Rectal smooth muscle tissue (tissue), 1 donor: ENCODE results near the gene HEATR9.

Experiments used
- H3K27ac ChIP-seq: one replicate; pipeline ENCODE4 v1.7.0; 2013; ENCODE audit warnings: low read depth, low read length, inconsistent platforms
- H3K27me3 ChIP-seq: one replicate; pipeline ENCODE4 v1.7.0; 2013; ENCODE audit warnings: low read length; ENCODE audit not compliant: control insufficient read depth, insufficient read depth
- H3K36me3 ChIP-seq: one replicate; pipeline ENCODE4 v1.7.0; 2013; ENCODE audit warnings: low read length; ENCODE audit not compliant: control insufficient read depth, insufficient read depth
- H3K4me1 ChIP-seq: one replicate; pipeline ENCODE4 v1.7.0; 2013; ENCODE audit warnings: low read length; ENCODE audit not compliant: control insufficient read depth, insufficient read depth
- H3K4me3 ChIP-seq: one replicate; pipeline ENCODE4 v1.7.0; 2013; ENCODE audit warnings: low read length
- H3K9ac ChIP-seq: one replicate; pipeline ENCODE4 v1.7.0; 2013; ENCODE audit warnings: low read length

HEATR9 gene

DNA sequence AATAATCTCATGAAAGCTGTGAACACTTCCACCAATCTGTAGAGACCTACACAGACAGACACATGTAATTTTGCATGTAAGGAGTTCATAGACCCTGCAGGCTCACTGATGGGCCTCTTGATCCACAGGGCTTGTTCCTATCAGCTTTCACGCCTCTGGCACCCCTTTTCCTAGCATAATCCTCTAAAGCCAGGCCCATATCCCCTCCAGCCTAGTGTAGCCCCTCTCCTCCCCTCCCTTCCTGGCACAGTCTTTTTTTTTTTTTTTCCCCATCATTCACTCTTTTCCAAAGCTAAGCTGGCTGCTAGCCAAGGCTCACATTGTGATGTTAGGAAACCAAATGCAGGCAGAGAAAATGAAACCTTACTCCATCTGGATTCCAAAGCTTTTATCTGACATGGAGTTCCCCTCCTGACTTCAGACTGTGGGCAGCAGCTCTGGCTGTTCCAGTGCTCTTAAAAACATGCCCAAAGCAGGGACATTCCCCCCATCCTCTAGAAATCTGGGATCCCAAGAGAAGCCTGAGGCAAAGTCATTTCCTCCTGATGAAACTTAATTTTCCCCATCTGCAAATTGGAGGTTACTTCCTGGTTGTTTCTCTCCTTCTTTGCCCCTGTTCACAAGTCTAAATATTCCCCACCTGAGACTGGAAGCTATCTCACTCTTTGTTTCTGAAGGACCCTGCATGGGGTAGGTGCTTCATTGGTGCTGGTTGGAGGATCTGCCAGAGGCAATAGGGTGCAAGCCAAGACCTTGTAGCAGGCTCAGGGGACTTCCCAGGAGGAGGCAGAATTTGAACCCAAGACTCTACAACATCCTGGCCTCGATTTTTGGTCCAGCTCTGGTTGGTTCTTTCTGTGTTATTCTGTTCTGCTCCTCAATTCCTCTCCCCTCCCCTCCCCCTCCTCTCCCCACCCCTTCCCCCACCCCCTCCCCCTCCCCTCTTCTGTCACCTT is 21.4 kb upstream of the HEATR9 start:
- Histone ChIP-seq H3K36me3 (no peaks in the 10 kb centered on the region), H3K27ac (no peak overlapping the region), H3K9ac (no peak overlapping the region), H3K4me1 (no peaks in the 10 kb centered on the region), H3K4me3 (no peak overlapping the region), H3K27me3 (no peaks in the 10 kb centered on the region)

DNA sequence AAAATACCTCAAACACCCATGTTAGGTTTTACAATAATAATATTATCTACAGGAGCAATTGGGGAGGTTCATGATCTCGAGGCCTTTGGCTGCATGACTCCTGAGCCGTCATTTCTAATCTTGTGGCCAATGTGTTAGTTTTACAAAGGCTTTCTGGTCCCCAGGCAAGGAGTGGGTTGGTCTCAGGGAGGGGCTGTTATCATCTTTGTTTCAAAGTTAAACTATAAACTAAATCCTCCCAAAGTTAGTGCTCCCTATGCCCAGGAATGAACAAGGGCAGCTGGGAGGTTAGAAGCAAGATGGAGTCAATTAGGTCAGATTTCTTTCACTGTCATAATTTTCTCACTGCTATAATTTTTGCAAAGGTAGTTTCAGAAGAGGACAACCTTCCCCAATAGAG is 20.6 kb upstream of the HEATR9 start:
- Histone ChIP-seq H3K4me3 (no peak overlapping the region), H3K27me3 (no peaks in the 10 kb centered on the region), H3K4me1 (no peaks in the 10 kb centered on the region), H3K27ac (no peak overlapping the region), H3K9ac (no peak overlapping the region), H3K36me3 (no peaks in the 10 kb centered on the region)

DNA sequence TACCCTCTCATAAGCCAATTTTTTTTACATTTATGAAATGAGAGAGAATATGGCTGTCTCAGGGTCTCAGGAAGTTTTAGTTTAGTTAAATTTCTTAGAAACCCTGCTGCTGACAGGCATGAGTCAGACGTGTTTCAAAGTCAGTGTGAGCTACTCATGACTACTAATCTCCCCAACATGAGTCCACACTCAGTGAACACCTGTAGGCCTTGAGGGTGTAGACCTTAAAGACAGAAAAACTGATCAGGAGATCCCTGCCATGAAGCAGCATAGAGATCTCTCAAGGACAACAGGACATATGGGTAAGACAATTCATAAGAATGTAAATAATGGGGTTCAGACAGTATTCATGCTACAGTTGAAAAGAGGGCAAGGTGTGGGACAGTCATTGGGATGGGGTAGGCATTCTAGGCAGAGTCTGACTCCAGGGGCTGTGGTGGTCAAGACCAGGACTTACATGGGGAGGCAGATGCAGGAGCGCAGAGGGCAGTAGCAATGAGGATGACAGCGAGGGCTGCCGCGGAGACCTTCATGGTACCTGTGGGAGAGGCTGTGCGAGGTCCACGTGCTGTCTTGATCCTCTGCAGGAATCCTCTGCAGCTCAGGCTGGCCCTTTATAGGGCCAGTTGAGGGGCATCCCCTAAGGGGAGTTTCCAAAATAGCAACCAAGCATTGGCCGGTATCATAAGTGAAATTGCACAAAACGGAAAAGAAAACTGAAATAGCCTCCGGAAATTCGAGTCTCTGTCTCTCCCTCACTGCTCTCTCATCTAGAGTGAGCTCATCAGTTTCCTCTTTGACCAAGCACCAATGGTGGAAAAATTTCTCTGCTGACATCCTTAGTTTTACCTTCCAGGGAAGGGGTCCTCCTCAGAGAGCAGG is 11.3 kb upstream of the HEATR9 start, which contains the start of gene CCL5:
Gene CCL5, minus strand, starts transcription at position 588 of the 882 bp plus-strand sequence.
- H3K4me3 ChIP-seq: no peak within 1 kb of the TSS
- H3K4me1 ChIP-seq: no peaks in the 10 kb centered on the region
- H3K27ac ChIP-seq: no peak within 1 kb of the TSS
- no peaks in the 10 kb centered on the region for H3K27me3 ChIP-seq
- no peaks in the 10 kb centered on the region for H3K36me3 ChIP-seq
- H3K9ac ChIP-seq: no peak within 1 kb of the TSS

DNA sequence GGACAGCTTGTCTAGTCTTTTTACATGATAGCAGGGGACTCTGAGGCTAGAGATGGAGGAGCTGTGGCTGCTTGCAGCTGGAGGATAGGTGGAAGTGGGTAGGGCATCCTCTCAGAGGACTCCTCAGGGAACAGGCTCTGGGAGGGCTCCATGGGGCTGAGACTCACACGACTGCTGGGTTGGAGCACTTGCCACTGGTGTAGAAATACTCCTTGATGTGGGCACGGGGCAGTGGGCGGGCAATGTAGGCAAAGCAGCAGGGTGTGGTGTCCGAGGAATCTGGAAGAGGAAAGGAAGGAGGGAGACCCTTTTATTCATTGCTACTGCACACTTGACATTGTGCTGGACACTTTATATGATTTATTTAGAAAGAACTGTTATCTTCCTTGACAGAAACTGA is 9.7 kb upstream of the HEATR9 start:
- H3K27ac ChIP-seq: no peak overlapping the region
- no peaks in the 10 kb centered on the region for H3K36me3 ChIP-seq

DNA sequence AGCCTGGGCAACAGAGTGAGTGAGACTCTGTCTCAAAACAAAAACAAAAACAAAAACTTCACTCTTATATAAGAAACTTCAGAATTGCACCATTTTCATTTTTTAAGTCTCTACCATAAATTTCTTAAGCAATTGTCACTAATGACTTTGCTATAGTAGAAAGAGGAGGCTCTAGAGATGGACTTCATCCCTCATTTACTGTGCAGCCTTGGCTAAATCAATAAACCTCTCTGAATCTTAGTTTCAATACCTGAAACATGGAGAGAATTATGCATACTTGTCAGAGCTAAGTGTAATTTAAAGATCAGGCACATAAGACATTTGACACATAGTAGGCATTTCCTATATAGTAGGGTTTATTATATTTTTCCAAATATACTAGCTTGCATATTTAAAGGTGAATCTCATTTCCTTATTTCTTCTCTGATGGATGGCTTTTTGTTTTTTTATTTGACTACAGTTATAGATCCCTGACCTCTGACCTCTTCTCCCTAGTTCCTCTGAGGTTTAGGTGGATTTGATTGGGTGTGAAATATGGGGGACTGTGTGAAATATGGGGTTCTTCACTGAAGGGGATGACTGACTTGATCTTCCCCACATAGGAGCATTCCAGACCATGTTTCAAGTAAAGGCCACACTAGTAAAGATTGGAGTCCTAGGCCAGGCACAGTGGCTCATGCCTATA is 8.8 kb upstream of the HEATR9 start:
- no peak overlapping the region for H3K4me3 ChIP-seq

More for the DNA sequence above, 9.7 kb upstream of the HEATR9 start:
- Histone ChIP-seq H3K4me1 (no peaks in the 10 kb centered on the region), H3K4me3 (no peak overlapping the region), H3K27me3 (no peaks in the 10 kb centered on the region), H3K9ac (no peak overlapping the region)

DNA sequence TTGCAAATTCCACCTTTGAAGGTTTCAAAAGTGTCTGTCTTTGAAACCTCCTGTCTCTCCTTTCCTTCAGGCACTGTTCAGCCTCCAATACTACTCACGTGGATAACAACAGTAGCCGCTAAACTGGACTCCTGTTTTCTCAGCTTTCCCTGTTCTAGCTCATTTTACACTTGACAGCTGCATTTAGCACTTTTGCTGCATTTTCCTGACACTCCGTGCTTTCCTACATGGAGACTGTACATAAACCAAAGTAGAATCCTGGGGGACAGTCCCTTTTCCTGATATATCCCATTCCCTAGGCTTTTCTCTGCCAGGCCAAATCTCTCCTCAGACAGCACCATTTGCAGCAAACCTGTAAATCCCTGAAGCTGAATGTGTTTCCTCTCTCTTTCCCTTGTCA is 7.8 kb upstream of the HEATR9 start:
- Histone ChIP-seq H3K36me3 (no peaks in the 10 kb centered on the region), H3K4me1 (no peaks in the 10 kb centered on the region), H3K4me3 (no peak overlapping the region), H3K9ac (no peak overlapping the region), H3K27ac (no peak overlapping the region), H3K27me3 (no peaks in the 10 kb centered on the region)

More for the DNA sequence above, 8.8 kb upstream of the HEATR9 start:
- Histone ChIP-seq H3K4me1 (no peaks in the 10 kb centered on the region), H3K36me3 (no peaks in the 10 kb centered on the region), H3K27me3 (no peaks in the 10 kb centered on the region), H3K27ac (no peak overlapping the region), H3K9ac (no peak overlapping the region)

DNA sequence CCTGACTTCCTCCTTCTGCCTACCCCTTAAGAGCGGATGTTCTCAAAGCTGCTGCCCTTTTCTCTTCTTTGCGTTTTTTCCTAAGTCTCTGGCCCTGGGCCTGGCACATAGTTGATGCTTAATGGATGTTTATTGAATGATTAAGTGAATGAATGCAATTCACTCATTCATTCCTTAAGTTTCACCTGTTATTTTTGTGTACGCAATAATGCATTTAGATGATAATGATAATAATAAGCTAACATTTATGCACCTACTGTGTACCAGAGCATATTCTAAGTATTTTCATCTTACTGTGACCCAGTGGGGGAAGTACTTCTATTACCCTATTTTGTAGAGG is 7.1 kb upstream of the HEATR9 start:
- Histone ChIP-seq H3K4me1 (no peaks in the 10 kb centered on the region), H3K4me3 (no peak overlapping the region)

DNA sequence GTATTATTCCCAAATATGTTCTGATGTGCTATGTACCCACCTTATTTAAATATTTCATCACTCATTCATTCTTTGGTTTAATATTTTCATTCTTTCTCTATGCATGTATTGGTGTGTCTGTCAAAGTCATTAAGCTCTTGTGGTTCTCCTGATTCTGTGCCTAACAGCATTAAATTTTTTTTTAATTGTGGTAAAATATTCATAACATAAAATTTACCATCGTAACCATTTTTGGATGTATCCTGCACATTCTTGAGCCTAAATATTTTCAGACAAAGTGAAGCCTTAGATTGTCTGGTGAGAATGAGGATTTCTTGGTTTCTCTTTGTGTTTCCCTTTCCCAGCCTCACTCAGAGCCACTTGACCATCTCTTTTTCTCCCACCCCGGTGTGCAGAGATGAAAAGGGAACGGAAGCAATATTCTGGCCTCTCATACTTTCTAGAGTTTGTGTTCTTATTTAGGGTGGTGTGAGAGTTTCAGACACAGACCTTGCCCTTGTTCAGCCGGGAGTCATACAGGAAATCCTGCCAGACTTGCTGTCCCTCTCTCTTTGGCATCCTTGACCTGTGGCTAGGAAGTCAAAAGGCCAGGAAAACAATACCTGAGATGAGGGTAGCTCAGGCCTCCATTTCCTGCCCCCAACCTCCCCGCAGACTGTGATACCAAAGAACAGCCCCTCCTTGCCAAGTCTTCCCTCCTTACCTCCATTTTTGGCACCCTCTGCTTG is 6.5 kb upstream of the HEATR9 start:
- Histone ChIP-seq H3K9ac (no peak overlapping the region), H3K27ac (no peak overlapping the region), H3K27me3 (no peaks in the 10 kb centered on the region), H3K36me3 (no peaks in the 10 kb centered on the region), H3K4me1 (no peaks in the 10 kb centered on the region), H3K4me3 (no peak overlapping the region)

More for the DNA sequence above, 7.1 kb upstream of the HEATR9 start:
- Histone ChIP-seq H3K36me3 (no peaks in the 10 kb centered on the region), H3K27ac (no peak overlapping the region), H3K27me3 (no peaks in the 10 kb centered on the region), H3K9ac (no peak overlapping the region)

DNA sequence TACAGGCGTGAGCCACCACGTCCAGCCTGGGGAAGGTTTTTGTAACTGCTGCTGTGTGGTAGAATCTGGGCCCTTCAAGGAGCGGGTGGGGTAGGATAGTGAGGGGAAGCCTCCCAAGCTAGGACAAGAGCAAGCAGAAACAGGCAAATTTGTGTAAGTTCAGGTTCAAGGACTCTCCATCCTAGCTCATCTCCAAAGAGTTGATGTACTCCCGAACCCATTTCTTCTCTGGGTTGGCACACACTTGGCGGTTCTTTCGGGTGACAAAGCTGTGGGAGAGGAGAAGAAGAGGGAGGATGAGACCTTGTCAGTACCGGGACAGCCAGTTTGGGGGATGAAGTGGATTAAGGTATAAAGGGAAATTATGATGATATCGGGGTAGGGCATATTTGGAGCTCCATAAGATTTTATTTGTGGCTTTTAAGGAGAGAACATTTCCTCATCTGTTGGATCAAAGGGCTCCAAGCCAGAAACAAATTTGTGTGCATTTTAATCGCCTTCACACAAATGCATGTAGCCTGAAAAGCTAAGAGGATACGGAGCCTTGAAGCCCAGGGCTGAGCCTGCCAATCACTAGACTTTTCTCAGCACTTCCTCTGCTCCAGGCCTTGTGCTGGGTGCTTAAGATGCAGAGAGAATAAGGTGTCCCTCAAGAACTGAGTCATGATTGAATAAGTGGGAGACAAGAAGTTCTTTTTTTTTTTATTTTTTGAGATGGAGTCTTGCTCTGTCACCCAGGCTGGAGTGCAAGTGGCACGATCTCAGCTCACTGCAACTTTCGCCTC is 3.7 kb upstream of the HEATR9 start:
- Histone ChIP-seq H3K27ac (no peak overlapping the region), H3K27me3 (no peaks in the 10 kb centered on the region), H3K9ac (no peak overlapping the region), H3K36me3 (no peaks in the 10 kb centered on the region), H3K4me3 (no peak overlapping the region), H3K4me1 (no peaks in the 10 kb centered on the region)

DNA sequence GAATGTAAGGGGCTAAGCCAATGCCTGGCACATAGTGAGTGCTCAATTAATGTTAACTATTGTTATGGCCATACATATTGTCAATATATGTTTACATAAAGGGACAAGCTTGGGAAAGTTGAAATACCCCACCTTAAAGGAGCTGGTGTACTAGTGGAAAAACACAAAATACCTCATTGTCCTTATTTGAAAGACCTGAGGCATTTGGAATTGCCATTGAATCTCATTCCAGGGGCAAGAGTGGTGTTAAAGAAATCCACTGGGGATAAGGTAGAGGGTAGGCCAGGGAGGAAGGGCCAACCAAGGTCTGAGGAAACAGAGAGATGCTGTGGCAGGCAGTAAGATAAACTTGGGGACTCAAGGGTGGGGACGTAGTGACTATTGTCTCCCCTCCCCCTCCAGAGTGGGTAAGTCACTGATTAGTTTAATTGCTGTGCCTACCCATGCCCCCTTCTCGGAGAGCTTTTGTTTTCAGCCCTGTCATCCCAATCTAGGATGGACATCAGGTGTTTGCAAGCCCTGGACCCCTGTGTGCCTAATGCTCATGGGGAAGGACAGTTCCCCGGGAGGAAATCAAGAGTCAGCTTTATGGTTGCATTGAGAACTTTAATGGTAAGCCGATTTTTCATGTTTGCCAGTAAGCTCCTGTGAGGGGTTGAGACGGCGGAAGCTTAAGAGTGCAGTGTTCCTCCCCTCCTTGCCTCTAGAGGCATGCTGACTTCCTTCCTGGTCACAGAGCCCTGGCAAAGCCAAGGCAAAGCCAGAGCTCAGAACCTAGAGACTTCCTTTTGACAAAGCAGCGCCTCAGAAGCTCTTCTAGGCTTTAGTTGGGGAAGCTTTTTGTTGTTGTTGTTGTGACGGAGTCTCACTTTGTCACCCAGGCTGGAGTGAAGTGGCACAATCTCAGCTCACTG is 2.5 kb upstream of the HEATR9 start:
- Histone ChIP-seq H3K27me3 (no peaks in the 10 kb centered on the region), H3K4me1 (no peaks in the 10 kb centered on the region), H3K4me3 (no peak overlapping the region), H3K36me3 (no peaks in the 10 kb centered on the region), H3K9ac (no peak overlapping the region), H3K27ac (no peak overlapping the region)
